GM21526 (cell line): Measurements from ENCODE around the gene SOX30.

Source experiments
- ATAC-seq: cut with Tn5 transposase; IDR thresholded peaks from one replicate; pipeline ENCODE4 v1.9.1; 2021; ENCODE audit warnings: moderate library complexity; ENCODE audit not compliant: unreplicated experiment, low FRiP score

Gene SOX30

DNA sequence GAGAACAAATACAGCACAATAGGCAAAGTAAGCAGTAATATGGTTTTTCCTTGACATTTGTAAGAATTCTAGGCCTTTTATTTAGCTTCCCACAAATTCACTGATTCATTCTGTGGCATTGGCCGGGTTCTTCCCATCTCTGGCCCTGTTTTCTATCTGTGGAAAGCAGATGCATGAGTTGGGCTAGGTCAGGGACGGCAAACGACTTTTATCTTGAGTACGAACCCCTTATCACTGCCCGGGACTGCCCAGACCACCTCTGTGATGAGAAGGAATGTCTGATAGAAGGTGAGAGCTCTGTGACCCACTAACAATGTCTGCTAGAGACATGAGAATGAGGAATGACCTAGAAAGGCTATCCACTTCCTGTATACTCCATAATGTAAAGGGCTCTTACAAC lies 41.2 kb downstream of the SOX30 start:
- no peak for ATAC-seq

DNA sequence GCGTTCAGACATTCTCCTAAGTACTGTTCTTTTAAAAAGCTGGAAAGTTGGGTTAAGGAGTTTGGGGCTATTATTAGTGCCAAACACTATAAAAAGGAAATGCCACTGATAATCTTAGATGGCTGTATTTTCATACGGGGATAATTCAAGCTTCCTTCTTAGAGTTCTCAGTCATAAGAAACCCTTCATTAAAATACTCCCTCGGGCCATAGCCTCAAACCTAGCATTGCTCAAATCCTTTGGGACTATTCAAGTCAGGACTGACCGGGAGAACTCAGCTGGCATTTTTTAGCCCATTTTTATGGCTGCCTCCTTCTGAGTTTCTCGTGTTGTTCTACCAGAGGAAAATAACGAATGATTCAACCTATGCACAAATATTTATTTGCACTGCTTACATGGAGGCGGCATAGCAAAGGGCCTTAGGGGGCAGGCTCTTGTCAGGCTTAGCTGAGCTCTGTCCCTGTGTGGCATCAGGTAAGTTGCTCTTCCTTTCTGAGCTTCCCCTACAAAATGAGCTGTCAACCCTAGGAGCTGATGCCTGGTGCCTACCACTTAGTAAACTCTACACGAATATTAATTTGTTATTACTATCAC lies 43.2 kb downstream of the SOX30 start:
- no peak for ATAC-seq

DNA sequence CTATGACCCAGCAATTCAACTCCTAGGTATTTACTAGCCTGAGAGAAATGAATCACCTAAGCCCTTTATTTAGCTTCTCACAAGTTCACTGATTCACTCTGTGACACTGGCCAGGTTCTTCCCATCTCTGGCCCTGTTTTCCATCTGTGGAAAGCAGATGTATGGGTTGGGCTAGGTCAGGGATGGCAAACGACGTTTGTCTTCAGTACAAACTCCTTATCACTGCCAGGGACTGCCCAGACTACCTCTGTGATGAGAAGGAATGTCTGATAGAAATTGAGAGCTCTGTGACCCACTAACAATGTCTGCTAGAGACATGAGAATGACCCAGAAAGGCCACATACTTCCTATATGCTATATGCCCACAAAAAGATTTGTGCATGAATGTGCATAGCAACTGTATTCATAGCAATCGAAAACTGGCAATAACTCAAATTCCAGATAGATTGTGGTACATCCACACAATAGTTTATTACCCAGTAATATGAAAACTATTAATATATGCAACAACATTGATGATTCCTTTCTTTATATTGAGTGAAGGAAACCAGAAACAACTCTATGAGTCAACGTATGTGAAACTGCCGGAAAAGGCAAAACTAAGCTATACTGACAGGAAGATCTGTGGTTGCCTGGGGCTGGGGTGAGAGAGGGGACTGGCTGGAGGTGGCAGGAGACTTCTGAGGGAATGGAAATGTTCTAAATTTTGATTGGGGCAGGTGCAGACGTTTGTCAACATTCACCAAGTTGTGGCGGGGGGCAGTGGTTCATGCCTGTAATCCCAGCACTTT lies 44.7 kb downstream of the SOX30 start:
- ATAC-seq: peak; percentile 43

DNA sequence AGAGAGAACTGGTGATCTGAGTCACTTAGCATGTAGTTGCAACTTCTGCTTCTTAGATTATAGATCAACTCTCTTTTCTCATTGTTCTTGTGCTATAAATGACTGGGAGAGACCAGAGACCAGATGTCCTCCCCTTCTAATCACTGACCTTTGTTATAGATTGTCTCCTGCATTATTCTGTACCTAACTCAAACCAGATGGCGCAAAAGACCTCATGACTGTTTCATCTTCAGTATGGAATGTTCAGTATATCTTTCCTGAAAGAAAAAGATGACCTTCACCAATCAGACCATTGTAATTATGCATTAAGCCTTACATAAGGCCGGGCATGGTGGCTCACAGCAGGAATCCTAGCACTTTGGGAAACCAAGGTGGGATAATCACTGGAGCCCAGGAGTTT lies 46.2 kb downstream of the SOX30 start:
- no peak for ATAC-seq

DNA sequence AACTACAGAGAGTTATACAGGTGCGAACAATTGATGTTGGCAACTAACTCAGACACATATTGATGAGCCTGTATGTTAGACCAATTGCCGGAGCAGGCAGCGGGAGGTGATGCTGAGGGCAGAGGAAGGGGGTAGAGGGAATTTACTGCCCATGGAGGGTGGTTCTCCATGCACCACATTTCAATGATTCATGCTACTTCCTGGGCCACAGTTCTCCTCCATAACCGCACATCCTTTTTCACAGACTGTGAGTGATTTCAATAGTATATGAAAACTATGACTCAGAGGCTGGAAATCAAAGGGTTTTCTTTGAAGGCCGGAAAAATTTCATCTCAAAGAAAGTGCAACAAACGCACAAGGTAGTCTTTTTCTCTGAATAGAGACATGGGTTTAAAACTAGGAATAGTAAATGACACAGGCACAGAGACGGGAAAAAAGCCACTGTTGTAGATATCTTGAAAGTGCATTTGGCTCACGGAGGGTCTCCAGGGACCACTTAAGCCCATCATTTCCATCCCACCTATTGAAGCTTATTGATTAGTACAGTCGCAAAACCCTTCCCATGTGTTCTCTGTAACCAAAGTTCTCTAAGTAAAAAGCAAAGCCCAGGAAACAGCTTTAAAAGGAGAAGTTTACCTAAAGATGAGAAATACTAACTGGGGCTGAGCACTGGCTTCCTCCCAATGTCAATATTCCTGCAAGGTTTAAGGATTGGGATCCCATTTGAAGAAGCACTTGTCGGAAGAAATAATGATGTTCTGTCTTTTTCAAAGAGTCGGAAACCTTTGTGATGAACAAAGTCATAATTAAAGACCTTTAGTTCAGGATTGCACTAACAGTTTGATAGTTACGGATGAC lies 48.7 kb downstream of the SOX30 start:
- no peak for ATAC-seq

DNA sequence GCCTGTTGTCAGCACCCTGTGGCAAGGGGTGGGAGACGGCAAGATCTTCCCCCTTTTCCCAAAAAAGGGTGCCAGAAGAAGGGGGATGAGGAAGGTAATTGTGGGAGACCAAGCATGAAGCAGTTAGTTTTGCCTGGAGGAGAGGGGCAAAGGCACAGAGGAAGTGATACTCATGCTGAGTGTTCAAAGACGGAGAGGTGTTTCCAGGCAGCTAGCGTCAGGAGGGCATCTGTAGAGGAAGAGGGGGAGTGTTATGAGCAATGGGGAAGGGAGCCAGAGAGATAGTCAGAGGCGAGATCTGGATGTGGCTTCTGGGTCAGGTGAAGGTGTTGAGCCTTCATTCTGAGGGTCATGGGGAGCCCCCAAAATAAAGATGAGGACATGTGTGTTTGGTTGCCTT lies 49.7 kb downstream of the SOX30 start:
- ATAC-seq: peak; percentile 66

DNA sequence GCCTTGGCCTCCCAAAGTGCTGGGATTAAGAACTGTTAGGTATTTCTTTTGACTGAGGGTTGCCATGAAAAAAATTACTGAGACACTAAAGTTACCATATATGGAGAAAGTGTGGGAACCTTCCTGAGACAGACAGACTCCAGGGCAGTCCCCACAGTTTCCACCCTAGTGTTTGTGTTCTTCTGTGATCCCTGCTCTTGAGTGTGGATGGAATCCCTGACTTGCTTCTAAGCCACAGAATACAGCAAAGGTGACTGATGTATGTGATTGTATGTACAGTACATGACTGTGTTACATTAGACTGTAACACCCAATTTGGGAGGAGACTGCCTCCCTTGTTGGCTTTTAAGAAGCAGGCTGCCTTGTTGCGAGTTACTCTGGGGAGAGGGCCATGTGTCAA lies 52.0 kb downstream of the SOX30 start:
- ATAC-seq: no peak

DNA sequence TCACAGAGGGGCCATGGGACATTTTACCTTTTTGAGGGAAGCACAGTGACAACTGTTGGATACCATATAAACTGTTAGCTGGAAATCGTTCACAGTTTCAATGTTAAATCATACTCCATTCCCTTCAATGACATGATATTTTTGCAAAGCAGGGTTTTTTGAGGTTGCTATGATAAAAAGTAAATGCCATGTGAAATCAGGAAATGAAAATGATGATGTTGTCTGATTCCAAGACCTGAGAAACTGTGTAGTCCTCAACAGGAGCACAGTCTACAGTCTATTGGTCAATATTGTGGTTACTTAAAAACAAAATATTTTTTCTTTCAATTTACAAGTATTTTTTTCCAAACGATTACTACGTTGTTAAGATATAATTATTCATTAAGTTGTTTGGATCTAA lies 52.7 kb downstream of the SOX30 start:
- ATAC-seq: no peak

DNA sequence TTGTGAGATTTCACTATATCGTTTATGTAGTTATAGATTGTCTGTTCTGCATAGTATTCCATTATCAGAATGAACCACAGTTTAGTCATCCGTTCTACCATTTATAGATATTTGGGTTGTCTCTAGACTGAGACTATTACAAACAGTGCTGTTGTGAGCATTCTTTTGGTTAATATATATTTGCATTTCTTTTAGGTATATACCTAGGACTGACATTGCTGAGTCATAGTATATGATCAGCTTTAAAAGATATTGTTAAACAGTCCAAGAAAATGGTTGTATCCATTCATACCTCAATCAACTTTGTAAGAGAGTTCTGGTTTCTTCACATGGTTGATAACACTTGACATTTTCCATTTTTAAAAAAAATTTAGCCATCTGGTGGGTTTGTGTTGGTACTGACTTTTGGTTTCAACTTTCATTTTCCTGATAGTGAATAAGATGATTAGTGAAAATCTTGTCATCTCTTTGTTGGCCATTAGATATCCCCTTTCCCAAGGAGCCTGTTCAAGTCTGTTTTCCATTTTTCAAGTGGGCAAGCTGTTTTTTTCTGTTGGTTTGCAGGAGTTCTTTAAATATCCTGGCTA lies 53.8 kb downstream of the SOX30 start:
- ATAC-seq: no peak

DNA sequence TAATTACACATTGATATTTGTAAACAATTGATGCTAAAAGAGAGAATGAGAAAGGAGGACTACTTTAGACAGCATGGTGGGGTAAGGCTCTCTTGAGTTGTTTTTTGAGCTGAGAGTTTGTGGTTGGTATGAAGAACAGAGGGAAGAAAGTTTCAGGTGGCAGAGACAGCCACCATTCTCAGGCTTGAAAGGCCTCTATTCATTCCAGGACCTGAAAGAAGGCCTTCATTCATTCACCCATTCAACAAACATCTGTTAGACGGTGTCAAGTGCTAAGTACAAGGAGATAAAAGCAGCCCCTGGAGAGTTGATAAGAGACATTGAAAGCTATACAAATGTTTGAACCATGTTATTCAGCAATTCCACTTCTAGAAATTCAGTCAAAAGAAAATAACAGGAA lies 55.0 kb downstream of the SOX30 start:
- ATAC-seq: no peak

DNA sequence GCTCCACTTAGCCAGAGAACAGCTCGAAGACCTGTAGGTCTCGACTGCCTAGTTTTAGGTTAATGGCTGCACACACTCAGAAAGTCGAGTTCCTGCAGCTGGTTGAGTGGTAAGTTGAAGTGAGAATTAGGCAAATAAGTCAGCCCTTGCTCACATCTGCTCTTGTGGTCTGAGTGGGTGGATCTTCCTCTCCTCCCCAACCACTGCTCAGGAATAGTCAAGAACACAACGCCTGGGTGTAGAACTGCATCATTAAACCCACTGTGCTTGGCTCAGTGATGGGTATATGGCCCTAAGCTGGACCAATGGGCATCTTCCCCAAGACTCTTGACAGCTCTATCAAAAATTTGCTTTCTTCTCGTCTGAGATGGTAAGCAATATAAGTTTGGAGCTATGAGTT lies 55.8 kb downstream of the SOX30 start:
- peak; percentile 76 for ATAC-seq

DNA sequence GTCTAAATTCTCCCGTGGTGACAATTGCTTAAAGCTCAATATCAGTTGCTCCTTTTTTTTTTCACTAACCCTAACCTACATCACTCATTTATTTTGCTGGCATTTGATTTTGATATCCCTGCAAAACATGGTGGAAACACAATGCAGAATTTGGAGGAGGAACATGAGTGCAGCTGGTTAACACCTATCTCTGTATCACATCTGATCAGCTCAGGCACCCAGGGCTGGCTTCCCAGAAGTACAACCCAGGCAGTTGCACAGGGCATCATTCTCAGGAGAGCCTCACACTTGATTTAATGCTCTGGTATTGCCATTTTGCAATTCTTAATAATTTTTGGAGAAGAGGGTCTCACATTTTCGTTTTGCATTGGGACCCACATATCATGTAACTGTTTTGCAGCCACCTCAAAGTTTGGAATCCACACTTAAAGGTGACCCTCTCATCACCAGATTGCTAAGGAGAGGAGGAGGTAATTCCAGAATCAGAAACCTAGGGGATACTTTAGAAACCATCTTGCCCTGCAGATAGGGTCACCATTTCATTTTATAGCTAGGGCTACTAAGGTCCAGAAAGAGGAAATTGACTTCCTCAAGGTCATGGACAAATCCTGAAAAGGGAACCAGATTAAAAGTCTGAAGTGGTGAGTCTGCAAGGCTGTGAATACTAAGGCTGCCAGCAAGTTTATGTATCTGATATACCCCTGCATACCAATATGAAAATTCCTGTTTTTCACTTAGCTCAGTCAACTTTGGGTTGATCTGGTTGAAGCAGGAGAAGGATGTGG lies 57.4 kb downstream of the SOX30 start:
- no peak for ATAC-seq

DNA sequence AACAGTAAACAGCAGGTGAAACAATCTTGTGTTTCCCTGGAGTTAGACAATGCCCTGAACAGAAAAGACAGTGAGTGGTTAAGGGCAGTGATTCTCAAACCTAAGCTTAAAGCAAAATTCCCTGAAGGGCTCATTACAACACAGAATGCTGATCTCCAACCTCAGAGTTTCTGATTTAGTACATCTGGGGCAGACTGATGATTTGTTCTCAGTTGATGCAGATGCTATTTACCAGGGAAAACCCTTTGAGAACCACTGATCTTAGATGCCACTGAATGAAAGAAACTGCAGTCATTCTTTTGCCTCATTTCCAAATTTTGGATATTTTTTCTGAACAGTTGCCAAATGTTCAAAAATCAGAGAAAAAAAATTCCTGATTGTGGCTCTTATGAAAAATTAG lies 58.0 kb downstream of the SOX30 start:
- no peak for ATAC-seq

DNA sequence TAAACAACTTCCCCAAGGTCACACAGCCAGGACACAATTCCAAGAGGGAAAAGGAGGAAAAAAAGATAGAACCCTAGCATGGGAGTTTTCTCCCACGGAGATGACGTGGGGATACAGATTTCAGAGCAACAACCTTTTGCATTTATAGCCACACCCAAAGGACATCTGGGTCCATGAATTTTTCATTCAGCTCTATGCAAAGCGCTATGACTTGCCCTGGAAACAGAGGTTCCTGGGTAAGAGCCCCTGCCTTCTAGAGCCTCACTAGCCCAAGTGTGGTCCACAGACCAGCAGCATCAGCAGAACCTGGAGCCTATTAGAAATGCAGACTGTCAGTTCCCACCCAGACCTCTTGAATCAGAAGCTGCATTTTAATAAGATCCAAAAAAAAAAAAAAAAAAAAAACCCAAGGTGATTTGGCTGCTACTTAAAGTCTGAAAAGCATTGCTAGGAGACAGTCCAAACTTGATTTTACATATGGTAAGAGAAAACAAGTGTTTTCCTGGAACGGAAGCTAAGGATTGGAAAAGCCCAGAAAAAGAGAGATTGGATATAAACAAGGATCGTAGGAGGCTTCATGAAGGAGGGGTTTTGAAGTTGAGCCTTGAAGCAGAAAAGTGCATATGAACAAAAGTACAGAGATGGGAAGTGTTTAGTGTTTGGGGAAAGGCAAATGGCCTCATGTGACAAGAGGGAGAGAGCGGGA lies 59.0 kb downstream of the SOX30 start:
- no peak for ATAC-seq

DNA sequence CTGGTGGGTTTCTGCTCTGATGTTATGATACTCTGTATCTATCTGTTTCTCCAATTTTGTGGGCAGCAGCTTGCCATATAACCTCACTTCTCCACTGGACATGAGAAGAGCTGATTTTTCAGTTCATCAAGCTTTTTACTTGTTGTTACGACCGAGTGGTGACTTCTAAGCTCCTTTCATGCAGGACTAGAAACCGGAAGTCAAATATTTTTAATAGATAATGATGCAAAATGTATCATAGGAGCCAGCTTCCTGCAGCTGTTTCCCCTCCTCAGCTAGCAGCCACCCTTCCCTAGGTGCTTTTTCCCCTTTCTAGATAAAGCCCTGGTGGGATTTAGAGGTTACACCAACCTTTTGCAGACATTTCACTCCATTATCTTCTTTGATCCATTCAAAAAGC lies 59.6 kb downstream of the SOX30 start:
- ATAC-seq: no peak

DNA sequence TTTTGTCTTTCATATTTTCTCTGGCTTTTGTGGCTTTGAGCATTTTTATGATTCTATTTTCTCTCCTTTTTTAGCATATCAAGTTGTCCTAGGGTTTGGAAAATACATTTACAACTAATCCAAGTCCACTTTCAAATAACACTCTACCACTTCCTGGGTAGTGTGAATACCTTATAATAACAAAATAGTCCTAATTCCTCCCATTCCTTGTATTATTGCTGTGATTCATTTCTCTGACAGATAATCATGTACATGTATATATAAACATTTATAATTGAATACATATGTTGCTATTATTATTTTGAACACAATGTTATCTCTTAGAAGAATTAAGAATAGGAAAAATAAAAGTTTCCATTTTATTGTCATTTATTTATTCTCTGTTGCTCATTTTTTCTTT lies 61.8 kb downstream of the SOX30 start:
- ATAC-seq: no peak

DNA sequence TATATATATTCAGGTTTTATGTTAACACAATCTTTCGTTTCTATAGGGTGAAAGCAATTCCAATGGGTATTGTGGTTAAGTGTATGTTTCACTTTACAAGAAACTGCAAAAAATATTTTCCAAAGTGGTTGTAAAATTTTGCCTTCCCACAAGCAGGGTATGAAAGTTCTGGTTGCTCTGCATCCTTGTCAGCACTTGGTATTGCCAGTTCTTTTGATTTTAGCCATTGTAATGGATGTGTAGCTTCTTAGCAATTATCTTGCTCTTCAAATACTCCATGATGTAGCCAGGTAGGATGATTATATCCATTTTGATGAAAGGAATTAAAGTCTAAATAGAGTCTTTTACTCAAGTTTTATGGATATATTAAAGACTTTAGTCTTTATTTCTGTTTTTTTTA lies 67.6 kb downstream of the SOX30 start:
- no peak for ATAC-seq

DNA sequence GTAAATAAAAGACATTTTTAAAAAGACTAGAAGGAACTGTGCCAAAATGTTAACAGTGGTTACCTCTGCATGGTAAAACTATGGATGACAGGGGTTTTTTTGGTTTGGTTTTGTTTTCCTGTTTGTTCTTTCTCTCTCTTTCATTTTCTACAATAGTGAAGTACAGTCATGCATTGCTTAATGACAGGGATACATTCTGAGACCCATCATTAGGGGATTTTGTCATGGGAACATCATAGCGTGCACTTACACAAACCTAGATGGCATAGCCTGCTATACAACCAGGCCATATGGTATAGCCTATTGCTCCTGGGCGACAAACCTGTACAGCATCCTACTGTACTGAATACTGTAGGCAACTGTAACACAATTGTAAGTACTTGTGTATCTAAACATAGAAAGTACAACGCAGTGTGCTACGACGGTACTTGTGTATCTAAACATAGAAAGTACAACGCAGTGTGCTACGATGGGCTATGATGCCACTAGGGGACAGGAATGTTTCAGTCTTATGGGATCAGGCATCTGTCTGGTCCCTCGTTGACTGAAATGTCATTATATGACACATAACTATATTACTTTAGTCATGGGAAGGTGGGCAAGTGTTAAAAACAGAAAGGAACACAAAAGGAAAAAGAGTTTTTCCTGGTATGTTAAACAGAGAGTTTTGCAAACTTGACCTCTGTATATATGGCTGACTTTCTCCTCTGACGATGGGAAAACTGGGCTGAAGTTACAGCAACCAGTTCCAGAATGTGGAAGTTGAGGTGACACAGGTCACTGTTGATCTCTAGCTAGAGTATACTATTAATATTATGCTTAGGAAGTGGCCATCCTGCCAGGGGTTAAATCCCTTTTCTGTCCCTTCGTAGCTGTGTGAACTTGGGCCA lies 69.3 kb downstream of the SOX30 start:
- ATAC-seq: no peak

DNA sequence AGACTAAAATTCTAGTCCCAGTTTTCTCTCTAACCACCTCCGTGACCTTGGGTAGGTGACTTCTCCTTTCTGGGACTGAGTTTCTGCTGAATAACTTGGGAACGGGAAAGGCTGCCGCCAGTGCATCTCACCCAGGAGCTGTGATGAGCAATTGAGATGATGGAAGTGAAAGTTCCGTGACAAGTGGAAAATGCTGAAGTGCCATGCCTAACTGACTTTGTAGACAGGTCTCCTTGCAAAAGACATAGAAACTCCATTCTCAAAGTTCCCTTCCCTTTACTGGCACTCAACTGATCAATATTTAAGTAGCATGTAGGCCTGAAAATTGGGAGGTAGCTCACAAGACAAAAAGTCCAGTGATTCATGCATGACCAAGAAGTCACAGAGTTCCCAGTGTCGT lies 70.3 kb downstream of the SOX30 start:
- ATAC-seq: no peak
